K562 (cell line): ENCODE data around the gene CHCHD6. TPM values are rescaled to one million over a fixed set of nuclear protein-coding genes. Genes with fewer than 3 reads are reported as not detected.

Experiments
- ATAC-seq: fragments of 200-7000 bp; cut with Tn5 transposase; 3 replicates; pipeline ENCODE4 v1.9.1; 2020; ENCODE audit warnings: moderate library complexity
- BruUV-seq: library from RNA; stranded (reverse); fragments of 400-500 nt; replicated peaks from 2 replicates; lab custom pipeline; 2021; lab: Mats Ljungman, UMichigan
- CTCF ChIA-PET: fragments of 300-600 bp; formaldehyde crosslinking; extraction: SDS; loops from one replicate; lab custom pipeline; 2021; ENCODE audit warnings: low intra/inter-chr PET ratio; lab: Yijun Ruan, JAX
- POLR2A ChIA-PET: fragments of 300-600, 350-650 bp; sonication (Branson Sonifier 250); formaldehyde crosslinking; extraction: SDS; loops from one replicate; lab custom pipeline; 2021; ENCODE audit warnings: antibody characterized with exemption, inconsistent platforms; lab: Yijun Ruan, JAX
- DNase-seq, 4 experiments: peaks; one replicate each; pipeline versions ENCODE4 v3.0.0 to v3.0.0-alpha.2; 2011 to 2018; ENCODE audit warnings: low spot score in 3 of 4, mixed read lengths in 3 of 4; ENCODE audit errors: extremely low read depth in 1 of 4
- FAIRE-seq: peaks from 2 replicates; lab custom pipeline; 2011; peaks lifted over from hg19 to GRCh38; lab: Jason Lieb, UNC
- H2AFZ ChIP-seq: 2 replicates; pipeline ENCODE4 v1.6.0; 2011; ENCODE audit warnings: low read depth, low read length, control low read depth, inconsistent platforms
- H3K27ac ChIP-seq: fragments of 200-600 bp; 3 replicates; pipeline ENCODE4 v1.8.0; 2011; ENCODE audit warnings: low read depth, mild to moderate bottlenecking, control low read depth, inconsistent platforms, low read length, moderate library complexity, mixed read lengths; ENCODE audit errors: extremely low read depth
- H3K27me3 ChIP-seq, 2 experiments: fragments of 300-600 bp in 1 of 2; 2 replicates in 1 of 2; 3 replicates in 1 of 2; pipeline versions ENCODE4 v1.6.0 to v1.8.0; 2011; ENCODE audit warnings: inconsistent platforms in 2 of 2, low read length in 2 of 2, mild to moderate bottlenecking in 1 of 2, mixed read lengths in 1 of 2, moderate library complexity in 1 of 2; ENCODE audit not compliant: control insufficient read depth in 2 of 2, insufficient read depth in 2 of 2
- H3K36me3 ChIP-seq: fragments of 300-600 bp; 3 replicates; pipeline ENCODE4 v1.8.0; 2011; ENCODE audit warnings: mild to moderate bottlenecking, low read length, inconsistent platforms; ENCODE audit not compliant: control insufficient read depth, insufficient read depth
- H3K4me1 ChIP-seq, 2 experiments: fragments of 200-600 bp in 1 of 2; replicated peaks in 1 of 2; 2 replicates in 1 of 2; 3 replicates in 1 of 2; pipeline versions ENCODE4 v1.5.1 to v1.8.0; 2011; ENCODE audit warnings: inconsistent platforms in 2 of 2, low read length in 2 of 2, mild to moderate bottlenecking in 1 of 2, mixed read lengths in 1 of 2, moderate library complexity in 1 of 2; ENCODE audit not compliant: control insufficient read depth in 2 of 2, insufficient read depth in 2 of 2
- H3K4me2 ChIP-seq: 2 replicates; pipeline ENCODE4 v1.6.1; 2011; ENCODE audit warnings: low read length, control low read depth, inconsistent platforms, mixed read lengths; ENCODE audit not compliant: insufficient read depth
- H3K4me3 ChIP-seq: fragments of 200-600 bp; sonication (generic), shearing (Covaris generic); 2 replicates; pipeline ENCODE4 v1.5.1; 2016; ENCODE audit warnings: control low read depth, inconsistent platforms
- H3K79me2 ChIP-seq: fragments of 200-600 bp; 3 replicates; pipeline ENCODE4 v1.8.0; 2011; ENCODE audit warnings: low read length, inconsistent platforms; ENCODE audit not compliant: control insufficient read depth, insufficient read depth
- H3K9ac ChIP-seq, 2 experiments: 2 replicates each; pipeline versions ENCODE4 v1.6.0 to v1.6.1; 2011; ENCODE audit warnings: low read depth in 2 of 2, low read length in 2 of 2, control low read depth in 1 of 2, inconsistent platforms in 1 of 2, mild to moderate bottlenecking in 1 of 2, mixed read lengths in 1 of 2; ENCODE audit not compliant: insufficient read depth in 1 of 2
- H3K9me1 ChIP-seq: one replicate; pipeline ENCODE4 v1.6.0; 2011; ENCODE audit warnings: inconsistent platforms, mild to moderate bottlenecking, low read length, moderate library complexity; ENCODE audit not compliant: control insufficient read depth, insufficient read depth
- H3K9me3 ChIP-seq: replicated peaks from 2 replicates; pipeline ENCODE4 v1.5.1; 2011; ENCODE audit warnings: low read depth, low read length, inconsistent platforms; ENCODE audit not compliant: control insufficient read depth, insufficient read depth
- H4K20me1 ChIP-seq: replicated peaks from 2 replicates; pipeline ENCODE4 v1.6.1; 2011; ENCODE audit warnings: low read length, inconsistent platforms, mixed read lengths; ENCODE audit not compliant: control insufficient read depth, insufficient read depth
- CEBPB ChIP-seq: fragments of 450-650 bp; IDR thresholded peaks from 2 replicates; pipeline ENCODE4 v1.6.1; 2016; ENCODE audit warnings: missing genetic modification characterization, missing compliant biosample characterization
- CEBPG ChIP-seq, 3 experiments: fragments of 200-800 bp in 1 of 3; sonication (Bioruptor generic) in 1 of 3; sonication (generic) in 1 of 3; formaldehyde crosslinking in 1 of 3; IDR thresholded peaks in 2 of 3; conservative IDR thresholded peaks in 1 of 3; 2 replicates each; pipeline versions ENCODE4 v1.6.1 to v1.8.0; 2016 to 2022; ENCODE audit warnings: missing compliant biosample characterization in 2 of 3, missing genetic modification characterization in 2 of 3, mild to moderate bottlenecking in 1 of 3, missing genetic modification reagents in 1 of 3
- NR2C1 ChIP-seq, 2 experiments: fragments of 450-650 bp; IDR thresholded peaks; 2 replicates each; pipeline ENCODE4 v1.6.1; 2017; ENCODE audit warnings: mild to moderate bottlenecking in 2 of 2, antibody characterized with exemption in 1 of 2, inconsistent platforms in 1 of 2, missing compliant biosample characterization in 1 of 2, missing genetic modification characterization in 1 of 2
- RBM25 ChIP-seq: fragments of 200-400 bp; formaldehyde crosslinking; IDR thresholded peaks from 2 replicates; pipeline ENCODE4 v1.6.1; 2018; ENCODE audit warnings: low read length, low read depth, moderate library complexity; ENCODE audit not compliant: severe bottlenecking
- SPI1 ChIP-seq: IDR thresholded peaks from 2 replicates; pipeline ENCODE4 v1.6.1; 2011; ENCODE audit warnings: low read depth, low read length, control low read depth, borderline replicate concordance
- ZKSCAN8 ChIP-seq: fragments of 200-800 bp; sonication (Bioruptor generic); IDR thresholded peaks from 2 replicates; pipeline ENCODE4 v1.6.1; 2016; ENCODE audit warnings: missing genetic modification characterization, missing compliant biosample characterization
- ZNF124 ChIP-seq: sonication (generic); formaldehyde crosslinking; IDR thresholded peaks from 2 replicates; pipeline ENCODE4 v1.8.1; 2022; ENCODE audit warnings: missing genetic modification reagents
- ZNF592 ChIP-seq: fragments of 450-650 bp; IDR thresholded peaks from 2 replicates; pipeline ENCODE4 v1.6.1; 2017; ENCODE audit warnings: antibody characterized with exemption, mild to moderate bottlenecking
- in situ Hi-C: fragments of 300-500 bp; cut with MboI; formaldehyde crosslinking; loops from 4 replicates; pipeline ENCODE4 v1.15.0; 2018; ENCODE audit warnings: inconsistent platforms, mixed read lengths
- intact Hi-C: fragments of 100-400 bp; cut with micrococcal nuclease; formaldehyde crosslinking; loops from 2 replicates; pipeline ENCODE4 v1.14.2; 2022
- polyA plus RNA-seq, 8 experiments: library from polyadenylated mRNA; depleted of rRNA in 4 of 8; stranded (reverse) in 5 of 8; unstranded in 3 of 8; fragments of >200 nt; fragmentation: Nextera tagmentation in 2 of 8; fragmentation: Illumina TruSeq in 1 of 8; extraction: Ambion mirVana in 2 of 8; extraction: Trizol in 1 of 8; gene quantifications; 2 replicates each; pipeline versions ENCODE4 v1.2.1 to v1.2.3, GENCODE V29; 2011 to 2014; ENCODE audit warnings: inconsistent platforms in 1 of 8, missing spikeins in 1 of 8
- total RNA-seq, 7 experiments: library from RNA; depleted of rRNA in 6 of 7; stranded (reverse); fragments of >200 nt in 6 of 7; fragmentation: Illumina TruSeq in 2 of 7; extraction: Trizol in 2 of 7; gene quantifications; 2 replicates each; pipeline versions ENCODE4 v1.2.1 to v1.2.3, GENCODE V29; 2011 to 2021; ENCODE audit warnings: low replicate concordance in 1 of 7

Gene CHCHD6
- total and polyA plus RNA-seq, 9 of the 15 experiments (the other 6 are each of a cell fraction or from before 2014, with no cell fraction given): 4.6 to 18.6 (median 10.9) TPM

GRCh38 chr3:126918355-126918821 lies 214.3 kb downstream of the CHCHD6 start:
- intact Hi-C loops (no loop called here), in situ Hi-C loops (no loop called here)
- TF ChIP-seq ZNF592 (peak; percentile 65; the same call in 1 of the 2 replicates), SPI1 (peak; percentile 23; the same call in 1 of the 2 replicates), CEBPG (CRISPR knock-in tag; IDR thresholded peaks at IDR 0.05) (no peak), CEBPG (tag; conservative IDR thresholded peaks at IDR 0.05 in 1 of 2, IDR thresholded peaks at IDR 0.05 in 1 of 2) (peak in 1 of 2 experiments; percentile 22; a peak in 1 of 4 replicates), CEBPB (tag) (peak; percentile 76), RBM25 (peak; percentile 47), ZNF124 (CRISPR knock-in tag) (no peak), NR2C1 (IDR thresholded peaks at IDR 0.05) (no peak), NR2C1 (tag; IDR thresholded peaks at IDR 0.05) (no peak), ZKSCAN8 (peak; percentile 93)
- H2AFZ ChIP-seq: no peak overlapping the region
- H3K9me1 ChIP-seq: no peaks in the 10 kb centered on the region
- H3K4me1 ChIP-seq: peaks cover 5 to 8% of the 10 kb centered on the region in 2 experiments; a peak in 4 of 5 replicates
- BruUV-seq: no TSS peak
- H4K20me1 ChIP-seq: no peaks in the 10 kb centered on the region
- no peaks in the 10 kb centered on the region for H3K36me3 ChIP-seq
- CTCF ChIA-PET: no interaction called here
- DNase-seq: no peak
- no peak overlapping the region for H3K9ac ChIP-seq
- H3K9me3 ChIP-seq: no peaks in the 10 kb centered on the region
- no peak for FAIRE-seq
- H3K79me2 ChIP-seq: no peaks in the 10 kb centered on the region; the same call in 1 of the 3 replicates
- POLR2A ChIA-PET: interaction anchor here (1.1 to 1.3 kb wide), 2 partner anchors 10 to 161 kb away, joined by 3 to 4 read pairs; no protein-coding TSS in a partner anchor
- no peak for ATAC-seq
- no peak overlapping the region for H3K4me2 ChIP-seq
- peak overlapping the region; percentile 2; the same call in 1 of the 3 replicates for H3K27ac ChIP-seq
- no peaks in the 10 kb centered on the region for H3K27me3 ChIP-seq
- no peak overlapping the region for H3K4me3 ChIP-seq
